Measurements from ENCODE around the gene GNL3L. TPM values are rescaled to one million over a fixed set of nuclear protein-coding genes. Genes with fewer than 3 reads are reported as not detected.
"Not testable (repeated sequence)": the region's sequence is repeated elsewhere in the genome, so short reads cannot be mapped to it uniquely, and the experiment has no call there.

Gene GNL3L, protein sequence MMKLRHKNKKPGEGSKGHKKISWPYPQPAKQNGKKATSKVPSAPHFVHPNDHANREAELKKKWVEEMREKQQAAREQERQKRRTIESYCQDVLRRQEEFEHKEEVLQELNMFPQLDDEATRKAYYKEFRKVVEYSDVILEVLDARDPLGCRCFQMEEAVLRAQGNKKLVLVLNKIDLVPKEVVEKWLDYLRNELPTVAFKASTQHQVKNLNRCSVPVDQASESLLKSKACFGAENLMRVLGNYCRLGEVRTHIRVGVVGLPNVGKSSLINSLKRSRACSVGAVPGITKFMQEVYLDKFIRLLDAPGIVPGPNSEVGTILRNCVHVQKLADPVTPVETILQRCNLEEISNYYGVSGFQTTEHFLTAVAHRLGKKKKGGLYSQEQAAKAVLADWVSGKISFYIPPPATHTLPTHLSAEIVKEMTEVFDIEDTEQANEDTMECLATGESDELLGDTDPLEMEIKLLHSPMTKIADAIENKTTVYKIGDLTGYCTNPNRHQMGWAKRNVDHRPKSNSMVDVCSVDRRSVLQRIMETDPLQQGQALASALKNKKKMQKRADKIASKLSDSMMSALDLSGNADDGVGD
- 36.9 and 37.0 TPM in 2 replicates for total RNA-seq (2014; rRNA removed; shearing (Covaris generic))

DNA sequence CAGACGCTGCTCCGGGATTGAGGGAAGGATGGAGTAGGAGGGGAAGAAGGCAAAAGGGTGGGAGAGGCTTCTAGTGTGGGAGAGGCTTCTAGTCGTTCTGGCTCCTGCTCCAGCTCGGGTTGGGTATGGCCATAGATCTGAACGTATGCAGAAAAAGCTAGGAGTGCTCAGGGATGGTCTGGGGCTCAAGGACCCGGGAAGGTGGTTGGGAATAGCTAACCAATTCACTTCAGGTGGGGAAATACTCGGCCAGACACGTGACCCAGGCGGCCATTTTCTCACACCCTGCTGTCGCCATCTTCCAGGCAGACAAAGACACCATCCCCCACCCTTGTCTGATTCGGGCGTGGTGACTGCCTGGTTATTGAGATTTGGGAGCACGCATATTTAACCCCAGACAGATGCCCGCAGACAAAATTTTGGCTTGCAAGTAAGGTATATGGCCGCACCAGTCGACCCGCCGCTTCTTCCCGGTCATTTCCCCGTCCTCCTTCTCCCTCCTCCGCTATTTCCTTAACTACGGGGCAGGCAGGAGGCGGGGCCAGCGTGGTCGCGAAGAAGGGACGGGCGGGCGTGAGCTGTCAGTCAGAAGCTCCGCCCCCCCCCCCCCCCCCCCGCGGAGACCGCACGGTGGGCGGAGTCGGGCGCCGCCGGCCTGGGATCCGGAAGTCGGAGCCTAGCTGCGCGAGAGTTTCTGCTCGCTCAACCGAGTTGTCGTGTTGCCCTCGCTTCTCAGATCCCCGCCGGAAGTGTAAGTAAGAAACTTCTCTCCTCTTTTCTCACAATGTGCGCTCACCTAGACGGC is at the start of gene GNL3L:
GNL3L (plus strand) TSS at position 668 of the 805 bp plus-strand sequence. CDS start 2,348 bp downstream, outside the sequence.
- H3K9me3 ChIP-seq (replicated peaks): no peaks in the 10 kb centered on the region
- H3K4me1 ChIP-seq: no peaks in the 10 kb centered on the region
- H3K27me3 ChIP-seq: no peaks in the 10 kb centered on the region
- H3K27ac ChIP-seq: peak within 1 kb of the TSS; percentile 92
- H3K4me3 ChIP-seq: peak within 1 kb of the TSS; percentile 76
- peak; percentile 82 to 84 for DNase-seq
- no peaks in the 10 kb centered on the region for H3K36me3 ChIP-seq

DNA sequence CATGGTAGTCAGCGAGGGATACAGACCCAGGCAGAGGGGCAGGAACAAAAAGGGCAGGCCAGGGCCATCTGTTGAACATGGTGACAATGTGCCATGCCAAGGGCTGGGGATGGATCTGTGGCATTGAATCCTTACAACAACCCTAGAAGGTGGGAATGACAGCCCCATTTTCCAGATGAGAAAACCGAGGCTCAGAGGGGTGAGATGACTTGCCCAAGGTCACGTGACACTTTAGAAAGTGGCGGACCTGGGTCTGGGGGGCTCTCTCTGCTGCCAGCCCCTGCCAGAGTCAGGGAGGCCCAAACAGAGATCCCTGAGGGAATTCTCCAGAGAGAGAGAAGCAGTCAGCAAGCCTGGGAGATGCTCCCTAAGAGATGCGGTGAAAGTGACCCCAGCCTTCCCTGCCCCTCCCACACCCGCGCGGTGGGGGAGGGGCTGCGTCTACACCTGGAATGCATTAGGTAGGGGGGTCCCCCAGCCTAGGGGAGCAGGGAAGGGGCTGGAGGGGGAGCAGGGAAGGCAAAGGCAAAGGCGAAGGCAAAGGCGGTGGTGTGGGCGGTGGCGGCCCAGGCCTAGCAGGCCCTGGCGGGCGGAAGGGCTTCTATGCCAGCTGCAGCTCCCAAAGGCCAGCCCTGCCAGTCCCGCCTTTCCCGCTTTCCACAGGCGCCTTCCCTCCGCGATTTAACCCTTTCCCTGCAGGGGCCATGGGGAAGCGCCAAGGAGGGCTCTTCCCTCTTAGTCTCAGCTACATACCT is 47.0 kb upstream of the GNL3L start:
- Histone ChIP-seq H3K4me3 (no peak overlapping the region), H3K36me3 (no peaks in the 10 kb centered on the region), H3K27ac (no peak overlapping the region), H3K9me3 (replicated peaks) (no peaks in the 10 kb centered on the region), H3K4me1 (no peaks in the 10 kb centered on the region), H3K27me3 (no peaks in the 10 kb centered on the region)
- no peak for DNase-seq

DNA sequence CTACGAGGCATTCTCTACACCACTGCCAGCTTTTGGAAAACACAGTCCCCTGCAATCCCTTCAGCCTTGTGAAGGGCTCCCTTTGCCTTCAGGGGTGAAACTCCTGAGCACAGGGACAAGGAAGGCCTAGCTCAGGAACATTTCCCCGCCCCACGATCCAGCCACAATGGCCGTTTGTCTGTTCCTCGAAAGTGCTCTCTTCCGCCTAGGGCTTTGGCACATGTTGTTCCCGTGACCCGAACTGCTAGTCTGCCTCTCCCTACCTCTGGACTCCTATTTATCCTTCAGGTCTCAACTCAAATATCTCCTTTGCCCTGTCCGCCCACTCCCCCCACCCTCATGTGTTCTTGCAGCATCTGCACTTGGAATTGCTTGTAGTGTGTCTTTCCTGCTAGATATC is 46.1 kb upstream of the GNL3L start:
- Histone ChIP-seq H3K27ac (no peak overlapping the region), H3K4me1 (no peaks in the 10 kb centered on the region), H3K4me3 (no peak overlapping the region), H3K9me3 (replicated peaks) (no peaks in the 10 kb centered on the region), H3K27me3 (no peaks in the 10 kb centered on the region), H3K36me3 (no peaks in the 10 kb centered on the region)
- no peak for DNase-seq

DNA sequence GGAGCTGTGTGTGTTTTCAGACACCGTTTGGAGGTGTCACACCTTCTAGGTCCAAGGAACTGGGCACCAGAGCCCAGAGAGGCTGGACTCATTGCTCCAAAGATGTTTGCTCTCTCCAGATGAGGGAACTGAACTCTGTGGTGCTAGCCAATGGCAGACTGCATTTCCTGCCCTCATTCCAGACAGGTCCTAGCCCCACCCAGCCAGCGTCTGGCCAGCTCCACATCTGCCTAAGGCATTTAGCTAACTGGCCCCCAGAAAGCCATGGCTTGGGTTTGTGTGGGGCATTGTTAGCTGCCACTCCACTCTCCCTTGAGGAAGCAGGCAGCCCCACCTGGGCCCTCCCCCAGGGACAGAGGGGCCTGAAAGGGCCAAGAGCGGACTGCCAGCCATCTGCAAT is 45.4 kb upstream of the GNL3L start:
- no peaks in the 10 kb centered on the region for H3K9me3 ChIP-seq (replicated peaks)
- H3K27ac ChIP-seq: no peak overlapping the region
- H3K27me3 ChIP-seq: no peaks in the 10 kb centered on the region
- H3K36me3 ChIP-seq: no peaks in the 10 kb centered on the region
- no peak overlapping the region for H3K4me3 ChIP-seq
- H3K4me1 ChIP-seq: no peaks in the 10 kb centered on the region
- DNase-seq: no peak

DNA sequence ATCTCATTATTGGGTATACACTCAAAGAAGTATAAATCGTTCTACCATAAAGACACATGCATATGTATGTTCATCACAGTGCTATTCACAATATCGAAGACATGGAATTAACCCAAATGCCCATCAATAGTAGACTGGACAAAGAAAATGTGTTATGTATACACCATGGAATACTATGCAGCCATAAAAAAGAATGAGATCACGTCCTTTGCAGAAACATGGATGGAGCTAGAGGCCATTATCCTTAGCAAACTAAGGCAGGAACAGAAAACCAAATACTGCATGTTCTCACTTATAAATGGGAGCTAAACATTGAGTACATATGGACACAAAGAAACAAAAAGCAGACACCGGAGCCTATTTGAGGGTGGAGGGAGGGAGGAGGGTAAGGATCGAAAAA is 40.2 kb upstream of the GNL3L start:
- DNase-seq; H3K4me3 ChIP-seq; H3K27ac ChIP-seq; H3K27me3 ChIP-seq; H3K9me3 ChIP-seq (replicated peaks); H3K4me1 ChIP-seq; H3K36me3 ChIP-seq: not testable (repeated sequence)

DNA sequence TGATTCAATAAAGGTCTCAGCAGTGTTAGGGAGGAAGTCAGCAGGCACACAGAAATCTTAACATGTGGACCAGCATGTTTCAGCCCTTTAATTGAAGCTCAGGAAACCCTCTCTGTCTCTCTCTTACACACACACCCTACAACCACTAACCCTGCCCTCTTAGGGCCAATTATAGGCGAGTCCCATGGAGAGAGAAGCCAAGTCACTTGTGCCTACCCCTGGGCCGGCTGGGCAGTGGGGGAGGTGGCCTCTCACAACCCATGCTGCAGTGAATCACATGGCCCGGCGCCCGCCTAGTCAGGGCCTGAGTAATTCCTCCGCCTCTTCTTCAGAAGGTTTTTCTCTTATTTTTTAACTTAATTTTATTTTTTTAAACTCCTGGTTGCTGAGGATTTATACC is 37.7 kb upstream of the GNL3L start:
- Histone ChIP-seq H3K27ac (no peak overlapping the region), H3K4me3 (no peak overlapping the region), H3K36me3 (no peaks in the 10 kb centered on the region), H3K9me3 (replicated peaks) (no peaks in the 10 kb centered on the region), H3K27me3 (no peaks in the 10 kb centered on the region), H3K4me1 (no peaks in the 10 kb centered on the region)
- DNase-seq: no peak

DNA sequence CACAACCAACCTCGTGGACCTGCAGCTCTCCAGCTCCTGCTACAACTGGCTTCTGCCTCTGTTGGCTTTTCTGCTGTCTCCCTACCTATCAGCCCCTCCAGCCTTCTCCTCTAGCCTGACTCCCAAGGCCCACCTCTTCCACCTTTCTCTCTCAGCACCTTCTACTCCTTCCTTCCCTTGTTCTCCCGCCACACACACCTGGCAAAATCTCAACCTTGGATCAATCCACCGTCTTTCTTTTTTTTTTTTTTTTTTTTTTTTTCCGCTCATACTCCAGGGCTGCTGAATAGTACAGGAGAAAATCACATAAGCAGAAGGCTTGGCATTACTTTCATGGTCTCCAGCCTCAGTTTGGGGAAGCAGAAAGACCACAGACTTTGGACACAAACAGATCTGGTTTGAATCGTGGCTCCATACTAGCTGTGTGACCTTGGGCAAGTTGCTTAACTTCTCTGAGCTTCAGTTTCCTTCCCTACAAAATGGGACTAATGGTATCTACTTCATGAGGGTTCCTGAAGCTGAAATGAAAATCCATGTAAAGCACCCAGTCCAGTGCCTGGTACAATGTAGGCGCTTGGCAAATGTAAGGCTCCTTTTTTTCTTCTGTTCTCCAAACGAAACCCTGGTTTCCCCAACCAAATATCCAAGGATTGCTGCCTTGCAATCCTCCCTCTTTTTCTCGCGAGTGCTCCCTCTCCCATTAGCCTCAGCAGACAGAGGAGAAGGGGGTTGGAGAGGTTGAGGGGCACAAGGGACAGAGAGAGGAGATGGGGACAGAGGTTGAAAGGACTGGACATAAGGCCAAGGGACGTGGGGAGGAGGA is 35.6 kb upstream of the GNL3L start:
- no peaks in the 10 kb centered on the region for H3K36me3 ChIP-seq
- peak overlapping the region; percentile 40; the same call in 1 of the 2 replicates for H3K27ac ChIP-seq
- H3K4me3 ChIP-seq: peak overlapping the region; percentile 68
- no peaks in the 10 kb centered on the region for H3K9me3 ChIP-seq (replicated peaks)
- no peaks in the 10 kb centered on the region for H3K27me3 ChIP-seq
- DNase-seq: no peak
- no peaks in the 10 kb centered on the region for H3K4me1 ChIP-seq

DNA sequence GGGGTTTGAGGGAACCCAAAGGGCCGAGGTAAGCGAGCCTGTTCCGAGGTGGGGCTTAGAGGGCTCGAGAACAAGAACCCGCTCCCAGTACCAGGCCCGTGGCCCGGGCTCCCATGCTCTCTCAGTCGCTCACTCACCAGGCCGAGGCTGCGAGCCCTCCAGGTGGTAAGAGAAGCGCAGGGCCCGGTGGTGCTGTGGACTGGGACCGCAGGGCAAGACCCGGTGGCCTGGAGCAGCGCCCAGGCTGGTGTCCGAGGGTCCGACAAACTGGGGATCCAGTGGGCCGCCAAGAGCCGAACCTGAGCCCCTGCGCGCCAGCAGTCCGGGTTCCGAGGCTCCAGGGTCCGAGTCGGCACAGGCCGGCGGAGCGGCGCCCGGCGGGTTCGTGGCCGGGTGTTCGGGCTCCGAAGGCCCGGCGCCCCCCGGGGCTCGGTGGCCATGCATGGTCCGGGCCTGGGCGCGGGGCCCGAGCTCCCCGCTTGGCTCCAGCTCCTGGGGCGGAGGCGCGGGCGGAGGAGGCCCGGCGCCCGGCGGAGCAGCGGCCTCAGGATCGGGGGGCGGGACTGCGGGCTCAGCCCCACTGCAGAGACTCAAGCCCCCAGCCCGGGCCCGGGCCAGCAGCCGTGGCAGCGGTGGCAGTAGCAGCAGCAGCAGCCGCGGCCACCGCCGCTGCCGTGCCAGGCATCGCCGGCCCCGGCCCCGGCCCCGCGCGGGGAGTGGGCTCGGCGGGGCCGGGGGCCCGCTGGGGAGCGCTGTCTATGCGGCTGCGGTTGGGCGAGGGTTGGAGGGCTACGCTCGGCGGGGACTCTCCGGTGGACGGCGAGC is 34.8 kb upstream of the GNL3L start:
- Histone ChIP-seq H3K9me3 (replicated peaks) (no peaks in the 10 kb centered on the region), H3K27ac (peak overlapping the region; percentile 40; the same call in 1 of the 2 replicates), H3K4me1 (no peaks in the 10 kb centered on the region), H3K4me3 (peak overlapping the region; percentile 68), H3K36me3 (no peaks in the 10 kb centered on the region), H3K27me3 (no peaks in the 10 kb centered on the region)
- peak; percentile 11 to 21 for DNase-seq

DNA sequence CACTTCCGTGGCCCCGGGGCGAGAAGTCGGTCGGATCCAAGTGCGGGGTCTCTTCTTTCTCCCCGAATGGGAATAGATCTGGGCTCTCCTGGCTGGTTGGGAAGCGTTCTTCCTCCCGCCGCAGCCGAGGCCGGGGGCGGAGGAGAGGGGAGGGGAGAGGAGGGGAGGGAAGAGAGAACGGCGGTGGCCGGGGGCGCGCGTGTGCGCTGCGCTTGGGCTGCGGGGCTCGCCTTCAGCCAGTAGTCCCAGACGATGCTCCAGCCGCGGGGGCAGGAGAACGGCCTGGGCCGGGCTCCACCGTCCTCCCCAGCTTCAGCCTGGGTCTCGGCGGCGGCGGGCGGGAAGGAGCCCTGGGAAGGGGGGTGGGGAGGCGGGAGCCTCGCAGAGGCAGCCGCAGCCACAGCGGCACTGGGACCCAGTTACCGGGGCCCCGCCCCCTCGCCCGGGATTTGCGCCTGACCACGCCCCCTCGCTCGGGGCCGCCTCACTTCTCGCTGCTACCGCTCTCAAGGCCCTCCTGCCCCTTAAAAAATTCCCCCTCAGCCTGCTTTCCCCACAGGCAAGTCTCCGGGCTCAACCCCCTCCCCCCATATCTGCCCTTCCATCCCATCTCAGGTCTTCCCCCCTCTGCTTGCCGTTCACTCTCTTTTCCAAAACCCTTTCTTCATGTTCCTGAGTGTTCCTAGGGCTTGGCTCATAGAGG is 34.1 kb upstream of the GNL3L start, which contains the start of gene FGD1:
FGD1 (minus strand) TSS at position 421 of the 703 bp plus-strand sequence. CDS start 802 bp downstream, outside the sequence.
- DNase-seq: peak; percentile 54 to 68

DNA sequence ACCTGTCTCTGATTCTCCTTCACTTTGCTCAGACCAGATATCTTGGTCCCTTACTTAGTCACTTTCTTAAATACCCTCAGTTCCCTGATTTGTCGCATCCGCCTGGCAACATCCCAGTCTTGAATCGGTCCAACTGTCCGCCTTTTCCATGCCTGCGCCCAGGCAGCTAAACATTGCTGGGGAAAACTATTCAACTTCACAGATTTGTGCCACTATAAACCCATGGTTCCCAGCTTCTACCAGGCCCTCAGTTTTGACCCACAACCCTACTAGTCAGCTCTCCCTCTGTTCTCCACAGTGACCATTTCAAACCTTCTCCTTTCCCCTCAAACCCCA is 33.5 kb upstream of the GNL3L start:
- Histone ChIP-seq H3K27me3 (no peaks in the 10 kb centered on the region), H3K4me1 (no peaks in the 10 kb centered on the region), H3K36me3 (no peaks in the 10 kb centered on the region), H3K4me3 (peak overlapping the region; percentile 68), H3K9me3 (replicated peaks) (no peaks in the 10 kb centered on the region), H3K27ac (no peak overlapping the region)
- DNase-seq: no peak

More for the DNA sequence above, 34.1 kb upstream of the GNL3L start, which contains the start of gene FGD1:
- Histone ChIP-seq H3K4me3 (peak within 1 kb of the TSS; percentile 68), H3K4me1 (no peaks in the 10 kb centered on the region), H3K27ac (peak within 1 kb of the TSS; percentile 40; the same call in 1 of the 2 replicates), H3K36me3 (no peaks in the 10 kb centered on the region), H3K27me3 (no peaks in the 10 kb centered on the region), H3K9me3 (replicated peaks) (no peaks in the 10 kb centered on the region)

DNA sequence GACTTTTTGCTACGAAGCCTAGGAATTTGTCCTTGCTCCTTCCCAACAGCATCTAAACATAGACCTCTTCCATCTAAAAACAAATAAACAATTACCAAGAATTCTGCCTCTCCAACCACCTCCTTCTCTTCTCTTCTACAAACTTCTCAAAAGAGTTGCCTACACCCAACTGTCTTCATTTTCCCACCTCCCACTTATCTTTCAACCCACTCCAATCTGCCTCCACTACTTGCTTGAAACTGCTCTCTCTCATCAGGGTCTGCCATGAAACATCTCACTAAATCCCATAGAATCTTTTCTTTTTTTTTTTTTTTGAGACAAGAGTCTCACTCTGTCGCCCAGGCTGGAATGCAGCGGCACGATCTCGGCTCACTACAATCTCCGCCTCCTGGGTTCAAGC is 33.1 kb upstream of the GNL3L start:
- Histone ChIP-seq H3K9me3 (replicated peaks) (no peaks in the 10 kb centered on the region), H3K4me3 (no peak overlapping the region), H3K27me3 (no peaks in the 10 kb centered on the region), H3K36me3 (no peaks in the 10 kb centered on the region), H3K27ac (no peak overlapping the region), H3K4me1 (no peaks in the 10 kb centered on the region)
- no peak for DNase-seq

DNA sequence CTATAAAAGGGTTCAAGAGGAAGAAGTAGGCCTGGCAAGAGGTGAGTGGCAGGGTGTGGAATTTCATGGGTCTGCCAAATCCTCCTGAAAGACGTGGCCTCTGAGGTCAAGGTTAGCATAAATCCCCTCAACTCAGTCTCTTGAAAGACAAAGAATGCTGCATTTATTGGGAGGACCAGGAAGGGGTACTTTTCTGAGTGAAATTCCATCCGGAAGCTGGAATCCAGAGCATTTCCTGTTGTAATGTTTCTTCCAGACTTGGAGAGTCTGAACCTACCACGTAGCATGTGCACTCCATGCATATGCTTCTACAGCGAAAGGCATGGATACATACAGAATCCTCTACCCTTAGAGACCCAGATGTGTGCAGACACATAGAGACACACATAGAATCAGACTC is 20.6 kb upstream of the GNL3L start:
- H3K9me3 ChIP-seq (replicated peaks): no peaks in the 10 kb centered on the region
- H3K36me3 ChIP-seq: no peaks in the 10 kb centered on the region
- H3K27me3 ChIP-seq: no peaks in the 10 kb centered on the region
- H3K27ac ChIP-seq: no peak overlapping the region
- no peaks in the 10 kb centered on the region for H3K4me1 ChIP-seq
- DNase-seq: no peak
- no peak overlapping the region for H3K4me3 ChIP-seq

All from SJCRH30 (cell line).